ENCODE data around the gene PLD5.

DNA sequence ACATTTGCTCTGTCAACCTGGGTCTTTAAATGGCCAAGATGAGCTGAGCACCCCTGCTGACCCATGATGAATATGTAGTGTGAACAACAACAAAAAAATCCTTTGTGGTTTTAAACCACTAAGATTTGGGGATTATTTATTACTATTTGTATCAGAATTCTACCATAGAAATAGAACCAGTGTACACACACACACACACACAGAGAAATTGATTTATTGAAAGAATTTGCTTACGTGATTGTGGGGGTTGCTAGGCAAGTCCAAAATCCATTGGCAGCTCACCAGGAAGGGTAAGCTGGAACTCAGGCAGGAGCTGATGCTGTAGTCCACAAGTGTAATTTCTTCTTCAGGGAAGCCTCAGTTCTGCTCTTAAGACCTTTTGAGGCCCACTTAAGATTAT, 443.1 kb downstream of the PLD5 start:
- TF ChIP-seq, protein P1, sequence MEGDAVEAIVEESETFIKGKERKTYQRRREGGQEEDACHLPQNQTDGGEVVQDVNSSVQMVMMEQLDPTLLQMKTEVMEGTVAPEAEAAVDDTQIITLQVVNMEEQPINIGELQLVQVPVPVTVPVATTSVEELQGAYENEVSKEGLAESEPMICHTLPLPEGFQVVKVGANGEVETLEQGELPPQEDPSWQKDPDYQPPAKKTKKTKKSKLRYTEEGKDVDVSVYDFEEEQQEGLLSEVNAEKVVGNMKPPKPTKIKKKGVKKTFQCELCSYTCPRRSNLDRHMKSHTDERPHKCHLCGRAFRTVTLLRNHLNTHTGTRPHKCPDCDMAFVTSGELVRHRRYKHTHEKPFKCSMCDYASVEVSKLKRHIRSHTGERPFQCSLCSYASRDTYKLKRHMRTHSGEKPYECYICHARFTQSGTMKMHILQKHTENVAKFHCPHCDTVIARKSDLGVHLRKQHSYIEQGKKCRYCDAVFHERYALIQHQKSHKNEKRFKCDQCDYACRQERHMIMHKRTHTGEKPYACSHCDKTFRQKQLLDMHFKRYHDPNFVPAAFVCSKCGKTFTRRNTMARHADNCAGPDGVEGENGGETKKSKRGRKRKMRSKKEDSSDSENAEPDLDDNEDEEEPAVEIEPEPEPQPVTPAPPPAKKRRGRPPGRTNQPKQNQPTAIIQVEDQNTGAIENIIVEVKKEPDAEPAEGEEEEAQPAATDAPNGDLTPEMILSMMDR (conservative IDR thresholded peaks at IDR 0.05; ENCODE audit: low read depth, low read length) = no peak
- TF ChIP-seq EZH2 (IDR thresholded peaks at IDR 0.05; ENCODE audit: borderline replicate concordance, low read depth, low read length, poor library complexity, severe bottlenecking) = no peak
